ENCODE results near the gene BACE2. TPM values are rescaled to one million over a fixed set of nuclear protein-coding genes. Genes with fewer than 3 reads are reported as not detected.

BACE2 gene
- total RNA-seq, 1 donor from 2014 or later = 20.8 TPM

DNA sequence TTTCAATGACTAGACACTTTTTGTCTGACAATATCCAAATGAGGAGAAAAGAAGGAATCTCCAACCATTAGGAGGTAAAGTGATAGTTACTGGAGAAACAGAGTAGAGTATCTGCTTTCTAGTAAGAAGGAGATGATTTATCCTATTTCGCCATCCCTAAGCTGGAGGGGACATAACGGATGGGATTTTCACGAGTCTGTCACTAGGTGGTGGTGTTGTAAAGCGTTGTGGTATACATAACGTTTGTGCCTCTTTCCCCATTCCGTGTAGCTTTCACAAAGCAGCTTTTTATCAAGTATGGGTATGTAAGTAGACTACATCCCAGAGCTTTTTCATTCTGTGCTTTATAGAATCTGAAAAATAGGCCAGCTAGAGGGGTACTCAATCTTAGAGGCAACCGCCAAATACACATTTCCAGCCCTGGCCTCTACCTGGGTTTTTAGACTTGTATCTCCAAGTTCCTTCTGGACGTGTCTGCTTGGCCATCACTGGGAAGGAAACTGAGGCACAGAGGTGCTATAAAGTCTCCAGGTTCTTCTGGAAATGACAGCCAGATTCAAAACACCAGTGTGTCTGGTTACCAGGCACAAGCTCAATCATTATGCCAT is 115.4 kb downstream of the BACE2 start:
- no peak for DNase-seq
- TF ChIP-seq, protein P1, sequence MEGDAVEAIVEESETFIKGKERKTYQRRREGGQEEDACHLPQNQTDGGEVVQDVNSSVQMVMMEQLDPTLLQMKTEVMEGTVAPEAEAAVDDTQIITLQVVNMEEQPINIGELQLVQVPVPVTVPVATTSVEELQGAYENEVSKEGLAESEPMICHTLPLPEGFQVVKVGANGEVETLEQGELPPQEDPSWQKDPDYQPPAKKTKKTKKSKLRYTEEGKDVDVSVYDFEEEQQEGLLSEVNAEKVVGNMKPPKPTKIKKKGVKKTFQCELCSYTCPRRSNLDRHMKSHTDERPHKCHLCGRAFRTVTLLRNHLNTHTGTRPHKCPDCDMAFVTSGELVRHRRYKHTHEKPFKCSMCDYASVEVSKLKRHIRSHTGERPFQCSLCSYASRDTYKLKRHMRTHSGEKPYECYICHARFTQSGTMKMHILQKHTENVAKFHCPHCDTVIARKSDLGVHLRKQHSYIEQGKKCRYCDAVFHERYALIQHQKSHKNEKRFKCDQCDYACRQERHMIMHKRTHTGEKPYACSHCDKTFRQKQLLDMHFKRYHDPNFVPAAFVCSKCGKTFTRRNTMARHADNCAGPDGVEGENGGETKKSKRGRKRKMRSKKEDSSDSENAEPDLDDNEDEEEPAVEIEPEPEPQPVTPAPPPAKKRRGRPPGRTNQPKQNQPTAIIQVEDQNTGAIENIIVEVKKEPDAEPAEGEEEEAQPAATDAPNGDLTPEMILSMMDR (IDR thresholded peaks at IDR 0.05) = peak; percentile 75
- no peaks in the 10 kb centered on the region for H3K36me3 ChIP-seq
- H3K27ac ChIP-seq = no peak overlapping the region
- H3K4me1 ChIP-seq = no peaks in the 10 kb centered on the region
- peak; percentile 94 to 96 for ATAC-seq
- H3K9me3 ChIP-seq = no peaks in the 10 kb centered on the region
- no peaks in the 10 kb centered on the region for H3K27me3 ChIP-seq (ENCODE audit: low read depth)
- intact Hi-C loops (cut with DNase I) = loop anchor here (5.0 kb wide), 1 partner anchor 179 kb away; no protein-coding TSS in a partner anchor
- no peak overlapping the region for H3K4me3 ChIP-seq

DNA sequence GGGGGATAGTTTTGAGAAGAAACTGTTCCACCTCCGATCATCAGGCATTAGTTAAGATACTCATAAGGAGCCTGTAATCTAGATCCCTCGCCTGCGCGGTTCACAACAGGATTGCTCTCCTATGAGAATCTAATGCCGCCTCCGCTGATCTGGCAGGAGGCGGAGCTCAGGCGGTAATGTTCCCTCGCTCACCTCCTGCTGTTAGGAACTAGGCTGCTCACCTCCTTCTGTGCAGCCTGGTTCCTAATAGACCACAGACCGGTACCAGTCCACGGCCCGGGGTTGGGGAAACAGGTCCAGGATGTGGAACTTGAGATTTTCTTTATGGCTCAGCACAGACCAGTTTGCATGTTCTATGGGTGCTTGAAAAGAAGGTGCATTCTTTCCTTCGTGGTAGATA is 121.5 kb downstream of the BACE2 start:
- no peaks in the 10 kb centered on the region for H3K9me3 ChIP-seq
- H3K27ac ChIP-seq = no peak overlapping the region
- peaks cover 27% of the 10 kb centered on the region for H3K27me3 ChIP-seq (ENCODE audit: low read depth)
- intact Hi-C loops (cut with DNase I) = no loop called here
- no peak overlapping the region for H3K4me3 ChIP-seq
- DNase-seq = no peak
- no peaks in the 10 kb centered on the region for H3K4me1 ChIP-seq
- no peaks in the 10 kb centered on the region for H3K36me3 ChIP-seq
- TF ChIP-seq, protein P1 (IDR thresholded peaks at IDR 0.05) = no peak
- ATAC-seq = peak; percentile 15 to 53

DNA sequence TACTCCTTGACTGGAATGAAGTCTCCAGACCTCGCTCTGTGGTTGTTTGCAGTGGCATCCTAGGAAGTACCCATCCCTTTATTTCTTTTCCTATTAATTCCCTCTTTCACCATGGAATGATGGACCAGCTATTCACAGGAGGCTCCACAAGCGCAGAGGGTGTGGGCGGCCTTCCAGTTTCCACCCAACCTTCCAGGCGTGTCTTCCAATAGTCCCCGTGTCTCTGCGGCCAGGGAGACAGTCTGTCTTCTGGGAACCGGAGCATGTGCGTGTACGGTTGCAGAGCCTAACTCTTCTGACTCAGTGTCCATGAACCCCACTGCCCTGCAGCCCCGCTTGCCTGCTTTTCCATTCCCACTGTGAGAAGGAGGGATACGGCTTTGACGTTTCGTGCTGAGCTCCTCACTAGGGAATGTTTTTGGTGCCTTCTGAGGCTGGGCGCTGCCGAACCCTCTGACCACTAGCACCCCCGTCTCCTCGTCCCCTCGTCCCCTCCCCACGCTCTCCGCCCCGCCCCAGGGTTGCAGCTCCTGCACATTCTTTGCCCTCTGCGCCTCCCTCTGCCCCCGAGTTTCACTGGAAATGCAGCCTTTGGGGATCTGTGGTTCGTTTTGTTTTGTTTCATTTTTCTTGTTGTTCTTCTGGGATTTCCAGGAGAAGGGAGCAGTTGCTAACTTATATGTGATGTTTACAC is 122.3 kb downstream of the BACE2 start:
- H3K27me3 ChIP-seq (ENCODE audit: low read depth) = peaks cover 27% of the 10 kb centered on the region
- TF ChIP-seq, protein P1 (IDR thresholded peaks at IDR 0.05) = no peak
- intact Hi-C loops (cut with DNase I) = no loop called here

GRCh38 chr21:41294548-41295231 is 126.7 kb downstream of the BACE2 start:
- no peak overlapping the region for H3K4me3 ChIP-seq
- H3K27ac ChIP-seq = no peak overlapping the region
- H3K27me3 ChIP-seq (ENCODE audit: low read depth) = peaks cover 27% of the 10 kb centered on the region
- ATAC-seq (no peak), DNase-seq (no peak)
- H3K9me3 ChIP-seq = no peaks in the 10 kb centered on the region
- intact Hi-C loops (cut with DNase I) = no loop called here
- TF ChIP-seq, protein P1 (IDR thresholded peaks at IDR 0.05) = no peak
- H3K4me1 ChIP-seq = no peaks in the 10 kb centered on the region
- H3K36me3 ChIP-seq = no peaks in the 10 kb centered on the region

More for the DNA sequence above, 122.3 kb downstream of the BACE2 start:
- no peaks in the 10 kb centered on the region for H3K36me3 ChIP-seq
- DNase-seq (no peak), ATAC-seq (no peak)
- no peaks in the 10 kb centered on the region for H3K4me1 ChIP-seq
- H3K9me3 ChIP-seq = no peaks in the 10 kb centered on the region
- H3K27ac ChIP-seq = no peak overlapping the region
- H3K4me3 ChIP-seq = no peak overlapping the region

- ATAC-seq = peak in 1 of 2 donors; percentile 43
- intact Hi-C loops (cut with DNase I) = no loop called here
Observed at GRCh38 chr21:41295721-41296254, 127.8 kb downstream of the BACE2 start.

More at GRCh38 chr21:41295721-41296254, 127.8 kb downstream of the BACE2 start:
- Histone ChIP-seq H3K4me3 (no peak overlapping the region), H3K9me3 (no peaks in the 10 kb centered on the region), H3K27ac (no peak overlapping the region), H3K4me1 (no peaks in the 10 kb centered on the region), H3K27me3 (ENCODE audit: low read depth) (peaks cover 21% of the 10 kb centered on the region), H3K36me3 (no peaks in the 10 kb centered on the region)
- TF ChIP-seq, protein P1 (IDR thresholded peaks at IDR 0.05) = no peak
- DNase-seq = no peak
